SW 1271 (cell line): ENCODE data around the gene CUBN.

Experiments
- DNase-seq, 2 experiments: peaks; one replicate each; lab custom pipeline; 2025; lab: John Stamatoyannopoulos, UW

CUBN gene

DNA sequence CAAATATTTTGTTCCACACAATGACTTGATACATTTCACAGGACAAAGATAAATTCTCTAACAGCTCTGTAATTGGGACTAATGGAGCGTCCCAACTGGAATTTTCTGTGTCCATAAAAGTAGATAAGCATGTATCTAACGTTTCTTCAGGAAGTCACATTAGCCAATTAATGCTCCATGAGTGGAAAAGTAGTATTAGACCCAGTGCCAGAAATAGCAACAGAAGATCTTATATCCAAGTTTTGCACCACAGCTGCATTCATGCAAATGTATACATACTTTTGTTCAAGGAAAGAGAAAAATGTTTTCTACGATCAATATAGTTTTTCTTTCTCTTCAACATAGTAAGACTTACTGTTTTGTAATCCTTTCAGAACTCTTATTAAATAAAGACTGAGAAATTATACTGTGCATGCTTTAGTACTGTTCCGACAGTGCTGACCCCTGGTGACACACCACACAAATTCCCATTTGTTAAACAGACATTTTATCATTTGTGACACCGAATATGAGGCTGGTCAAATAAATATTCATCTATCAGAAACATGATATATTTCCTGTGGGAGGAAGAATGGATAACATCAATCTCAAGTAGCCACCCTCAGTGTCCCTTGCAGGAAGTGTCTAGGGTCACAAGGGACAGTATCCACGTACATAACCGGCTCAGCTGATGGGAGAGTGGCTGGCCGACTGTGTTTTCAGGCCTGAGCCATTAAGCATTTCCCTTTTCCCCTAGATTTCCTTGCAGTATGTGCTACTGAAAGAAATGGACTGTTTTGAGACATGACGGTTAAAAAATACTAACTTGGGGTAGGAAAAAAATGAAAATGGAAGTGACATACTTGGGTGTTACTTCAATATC is 210.3 kb downstream of the CUBN start:
- no peak for DNase-seq

DNA sequence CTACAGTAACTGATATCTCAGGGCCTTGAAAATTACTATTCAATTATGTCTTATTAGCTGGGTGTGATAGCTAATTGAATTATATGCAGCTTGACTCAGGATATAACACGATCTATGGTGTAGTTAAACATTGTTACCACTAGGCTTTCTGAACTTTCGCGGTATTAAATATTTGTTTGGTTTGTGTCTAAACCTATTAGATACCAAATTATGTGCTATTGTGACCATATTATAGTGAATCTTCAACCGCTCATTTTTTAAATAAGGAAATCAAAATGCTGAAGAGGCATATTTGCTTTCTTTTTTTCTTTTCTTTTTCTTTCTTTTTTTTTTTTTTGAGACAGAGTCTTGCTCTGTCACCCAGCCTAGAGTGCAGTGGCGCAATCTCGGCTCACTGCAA is 213.1 kb downstream of the CUBN start:
- DNase-seq: no peak

DNA sequence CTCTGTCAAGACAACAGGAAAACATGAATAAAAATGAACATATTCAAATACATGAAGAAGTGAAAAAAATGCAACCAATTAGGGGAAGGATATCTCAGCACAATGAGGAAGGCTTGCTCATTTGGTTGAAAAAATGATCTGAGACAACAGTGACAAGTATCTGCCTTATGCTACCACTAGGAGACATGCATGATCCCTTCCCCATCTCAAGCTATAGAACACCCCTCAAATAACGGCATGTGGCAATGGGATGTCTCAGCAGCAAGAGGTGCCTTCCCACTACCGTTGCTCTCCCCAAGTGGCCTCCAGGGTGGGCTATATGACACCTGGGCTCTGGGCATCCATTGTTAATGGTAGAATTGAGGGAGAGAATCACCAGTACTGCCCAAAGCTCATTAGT is 214.3 kb downstream of the CUBN start:
- DNase-seq: peak in 1 of 2 experiments; percentile 4

DNA sequence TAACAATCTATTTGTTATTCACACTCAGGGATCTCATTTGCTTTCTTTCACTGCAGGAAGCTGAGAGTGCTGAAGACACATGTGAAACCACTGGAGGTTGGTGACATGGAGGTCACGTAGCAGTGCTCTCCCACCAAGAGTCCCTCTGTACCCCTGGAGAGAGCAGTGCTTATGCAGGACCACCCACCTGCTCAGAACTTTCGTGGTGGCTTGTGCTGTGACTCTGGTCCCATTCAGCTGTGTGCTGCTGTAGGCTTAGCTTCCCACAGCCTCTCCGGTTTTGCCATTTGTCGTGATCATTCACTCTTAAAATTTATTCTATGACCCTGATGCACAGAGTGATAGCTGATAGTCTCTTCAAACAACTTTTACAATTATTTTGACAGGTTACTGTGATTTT is 216.3 kb downstream of the CUBN start:
- no peak for DNase-seq

DNA sequence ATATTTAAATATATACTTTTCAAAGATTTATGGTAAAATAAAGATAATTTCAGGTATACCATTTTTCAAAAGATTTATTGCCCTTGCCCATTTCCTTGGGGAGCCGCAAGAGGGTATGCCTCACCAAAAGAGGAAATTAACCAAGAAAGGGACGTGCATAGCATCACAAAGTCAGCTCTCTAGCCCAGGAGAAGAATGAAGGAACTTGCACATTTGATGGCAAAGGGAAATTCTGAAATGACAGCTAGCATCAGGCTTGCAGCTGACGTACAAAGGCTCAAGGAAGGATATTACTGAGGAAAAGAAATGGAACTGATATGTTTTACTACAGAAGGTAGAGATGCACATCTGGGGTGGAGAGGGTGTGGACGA is 218.8 kb downstream of the CUBN start:
- no peak for DNase-seq

DNA sequence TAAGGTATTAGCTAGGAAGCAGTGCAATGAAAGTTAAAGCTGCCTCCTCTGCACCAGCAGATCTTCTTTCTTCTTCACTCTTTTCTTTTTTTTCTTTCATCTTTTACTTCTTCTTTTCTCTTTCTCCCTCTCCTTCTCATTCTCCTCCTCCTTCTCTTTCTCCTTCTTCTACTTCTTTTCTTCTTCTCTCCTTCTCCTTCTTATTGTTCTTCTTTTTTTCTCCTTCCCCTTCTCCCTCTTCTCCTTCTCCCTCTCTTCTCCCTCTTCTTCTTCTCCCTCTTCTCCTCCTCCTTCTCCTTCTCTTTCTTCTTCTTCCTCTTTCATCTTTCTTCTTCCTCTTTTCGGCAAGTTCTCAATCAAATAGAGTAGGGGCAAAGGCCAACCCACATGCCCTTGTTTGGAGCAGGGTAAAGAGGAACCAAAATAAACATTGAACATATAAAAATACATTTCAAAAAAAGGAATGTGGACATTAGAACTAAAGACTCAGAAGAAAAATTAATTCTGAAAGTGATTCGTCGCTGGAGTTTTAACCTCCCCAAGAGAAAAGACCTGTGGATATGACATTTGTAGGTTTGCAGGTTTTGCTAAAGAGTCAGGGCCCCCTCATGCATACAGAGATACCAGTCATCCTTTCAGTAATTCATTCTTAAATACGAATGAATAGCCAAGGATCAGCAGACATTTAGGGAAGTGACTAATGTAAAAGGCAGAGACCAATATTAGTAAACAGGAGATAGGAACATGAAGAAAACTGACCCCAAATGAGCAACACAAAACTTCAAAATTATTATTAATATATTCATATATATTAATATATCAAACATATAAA is 219.4 kb downstream of the CUBN start:
- DNase-seq: no peak

DNA sequence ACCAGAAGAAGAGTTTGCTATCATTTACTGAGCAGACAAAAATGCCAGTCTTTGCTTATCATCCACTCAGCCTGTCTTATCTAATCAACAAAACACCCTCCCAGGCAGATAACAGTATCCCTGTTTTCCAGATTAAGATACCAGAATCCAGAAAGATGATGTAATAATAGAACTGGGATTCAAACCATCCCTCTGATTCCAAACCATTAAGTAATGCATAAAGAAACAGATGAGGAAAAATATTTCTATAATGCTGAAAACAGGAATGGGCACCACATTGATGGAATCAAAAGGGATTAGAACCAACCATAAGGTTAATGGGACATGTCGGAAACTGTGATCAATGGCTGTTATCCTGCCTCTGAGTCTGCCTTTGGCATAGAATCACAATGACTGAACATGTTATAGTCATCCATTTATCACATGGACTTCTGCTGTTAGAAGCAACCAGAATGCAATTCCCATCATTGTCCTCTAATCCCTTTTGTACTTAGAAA is 220.3 kb downstream of the CUBN start:
- no peak for DNase-seq

DNA sequence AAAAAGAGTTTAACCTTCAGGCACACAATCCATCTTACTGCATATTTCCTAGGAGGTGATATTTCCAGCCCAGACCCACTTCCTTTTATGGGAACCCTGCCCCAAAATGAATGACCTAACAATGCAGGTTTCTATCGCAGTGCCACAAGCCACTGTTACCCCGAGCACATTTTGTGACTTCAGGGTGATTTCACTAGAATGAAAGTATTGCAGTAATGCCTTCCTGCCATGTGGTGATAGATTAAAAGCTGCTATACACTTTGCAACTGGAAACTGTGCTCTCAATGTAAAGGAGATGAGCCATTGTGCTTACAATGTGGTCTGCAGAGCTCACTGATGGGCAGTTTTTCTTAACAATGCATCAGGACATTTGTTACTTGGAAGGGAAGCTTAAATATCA is 221.9 kb downstream of the CUBN start:
- DNase-seq: no peak

DNA sequence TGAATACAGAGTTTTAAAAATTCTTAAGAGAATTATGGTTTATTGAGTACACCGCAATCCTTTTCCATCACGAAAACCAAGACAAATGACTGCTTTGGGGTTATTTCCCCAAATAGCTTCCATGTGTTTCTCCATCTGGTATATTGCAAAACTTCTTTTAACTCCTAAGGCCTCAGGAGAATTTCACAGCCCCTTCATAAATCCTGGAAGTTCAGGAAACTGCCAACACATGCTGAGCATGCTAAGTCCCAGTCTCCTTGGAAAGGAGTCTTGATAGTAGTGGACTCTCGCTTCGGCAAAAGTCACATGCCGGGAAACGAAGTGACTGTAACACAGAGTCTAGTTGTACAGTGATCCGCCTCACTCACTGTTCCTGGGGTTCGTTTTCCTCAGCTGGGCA is 224.3 kb downstream of the CUBN start:
- DNase-seq: no peak

DNA sequence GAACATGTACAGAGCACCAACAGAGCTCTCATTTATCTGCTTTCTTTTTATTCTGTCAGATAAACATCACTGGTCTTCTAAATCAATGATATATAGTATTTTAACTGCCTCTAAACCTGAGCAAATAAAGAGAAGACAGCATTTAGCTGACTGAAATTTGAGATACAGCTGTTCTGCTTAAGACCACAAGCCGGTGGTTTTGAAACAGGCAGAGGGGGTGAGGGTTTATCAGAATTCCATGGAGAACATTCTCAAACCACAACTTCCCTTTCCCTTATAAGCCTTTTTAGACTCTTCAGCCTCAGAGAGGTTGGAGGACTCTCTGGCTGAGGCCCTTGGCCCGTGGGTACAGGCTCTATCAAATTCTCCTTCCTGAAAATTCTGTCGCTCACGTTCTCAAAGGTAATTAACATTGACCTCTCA is 225.0 kb downstream of the CUBN start:
- no peak for DNase-seq

DNA sequence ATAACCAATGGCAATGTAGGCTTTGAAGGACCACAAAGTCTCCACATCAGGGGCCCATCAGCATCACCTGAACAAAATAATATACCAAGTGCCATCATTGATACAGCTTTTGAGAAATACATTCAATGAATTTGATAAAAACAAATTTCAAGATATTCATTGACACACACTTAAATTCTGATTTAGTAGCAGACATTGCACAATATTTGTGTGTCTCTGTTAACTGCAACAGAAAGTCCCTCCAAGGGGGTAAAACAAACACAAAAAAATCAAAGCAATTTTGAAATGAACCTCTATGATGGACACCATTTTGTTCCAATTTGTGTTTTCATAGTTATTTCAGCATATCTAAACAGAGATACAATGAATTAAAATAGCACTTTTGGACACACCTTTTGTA is 225.6 kb downstream of the CUBN start:
- no peak for DNase-seq

DNA sequence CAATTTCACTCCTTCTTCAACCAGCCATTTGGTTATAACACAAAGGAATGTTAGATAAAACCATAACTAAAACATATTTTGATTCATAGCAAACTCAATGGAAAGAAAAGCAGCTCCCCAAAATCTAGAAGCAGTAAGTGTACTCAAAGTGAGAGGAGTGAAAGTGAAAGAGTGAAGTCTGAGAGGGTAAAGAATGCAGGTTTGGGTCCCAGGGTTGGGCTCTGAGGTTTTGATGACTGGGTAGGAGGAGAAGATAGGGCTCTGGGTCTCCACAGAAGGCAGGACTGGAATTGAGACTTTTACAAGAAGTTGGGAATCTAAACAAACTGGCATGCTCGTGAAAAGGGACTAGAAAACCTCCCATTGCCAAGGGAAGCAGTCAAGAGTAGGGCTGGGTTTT is 227.0 kb downstream of the CUBN start:
- no peak for DNase-seq

DNA sequence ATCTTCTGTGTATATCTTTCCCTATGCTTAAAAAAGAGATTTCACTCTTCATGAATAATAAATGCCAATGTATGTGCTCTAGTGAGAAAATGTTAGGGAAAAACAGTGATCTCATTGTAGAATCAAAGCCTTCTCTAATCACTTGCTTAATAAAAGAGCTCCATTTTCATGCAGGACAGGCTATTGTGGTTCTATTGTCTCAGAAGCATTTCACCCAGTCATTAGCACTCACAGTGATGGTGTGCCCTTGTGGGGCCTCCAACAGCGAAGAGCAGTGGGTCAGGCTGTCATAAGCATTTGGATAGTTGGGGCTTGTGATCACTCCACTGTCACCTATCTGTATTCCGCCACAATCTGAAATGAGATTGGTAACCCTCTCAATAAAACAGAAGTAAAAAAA is 228.5 kb downstream of the CUBN start:
- DNase-seq: no peak

DNA sequence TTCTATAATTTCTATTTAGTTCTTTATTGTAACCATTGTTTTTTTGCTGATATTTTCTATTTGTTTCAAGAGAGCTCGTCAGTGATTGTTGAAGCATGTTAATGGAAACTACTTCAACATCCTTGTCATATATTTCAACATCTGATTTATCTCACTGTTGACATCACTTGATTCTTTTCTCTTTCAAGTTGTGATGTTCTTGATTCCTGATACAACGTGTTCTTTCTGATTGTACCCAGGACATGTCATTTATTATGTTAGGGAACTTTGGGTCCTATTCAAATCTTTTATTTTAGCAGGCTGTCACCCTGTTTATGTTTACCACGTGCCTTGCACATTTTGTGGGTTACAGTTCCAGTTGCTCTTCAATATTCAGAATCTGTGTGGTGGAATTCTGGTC is 232.6 kb downstream of the CUBN start:
- DNase-seq: no peak

DNA sequence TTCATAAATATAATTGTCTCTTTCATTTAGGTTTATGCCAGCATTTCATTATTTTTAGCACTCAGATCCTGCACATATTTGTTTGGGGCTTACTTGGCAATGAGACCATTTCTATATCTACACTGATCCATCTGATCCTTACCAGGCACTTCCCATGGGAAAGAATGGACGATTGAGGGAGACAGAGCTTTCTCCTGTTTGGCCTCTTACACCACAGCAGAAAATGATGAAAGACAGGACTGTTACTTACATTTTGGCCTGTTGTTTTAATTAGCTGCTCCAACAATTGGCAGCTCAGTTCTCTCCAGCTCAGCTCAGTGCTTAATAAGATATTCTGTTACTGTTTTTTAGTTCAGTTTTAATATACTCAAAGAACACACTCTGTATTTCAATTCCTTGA is 234.8 kb downstream of the CUBN start:
- no peak for DNase-seq

DNA sequence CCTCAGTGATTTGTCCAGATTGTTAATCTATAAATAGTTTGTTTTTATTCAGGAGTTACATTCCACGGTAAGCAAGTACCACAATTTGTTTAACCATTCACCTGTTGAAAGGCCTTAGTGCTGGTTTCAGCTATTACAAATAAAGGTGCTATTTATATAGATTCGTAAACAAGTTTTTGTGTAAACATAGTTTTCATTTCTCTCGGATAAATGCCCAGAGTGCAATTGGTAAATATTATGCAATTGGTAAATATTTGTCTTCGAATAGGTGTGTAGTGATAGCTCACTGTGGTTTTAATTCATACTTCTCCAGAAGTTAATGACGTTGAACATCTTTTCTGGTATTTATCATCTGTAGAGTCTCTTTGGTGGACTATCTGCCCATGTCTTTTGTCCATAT is 235.9 kb downstream of the CUBN start:
- no peak for DNase-seq

DNA sequence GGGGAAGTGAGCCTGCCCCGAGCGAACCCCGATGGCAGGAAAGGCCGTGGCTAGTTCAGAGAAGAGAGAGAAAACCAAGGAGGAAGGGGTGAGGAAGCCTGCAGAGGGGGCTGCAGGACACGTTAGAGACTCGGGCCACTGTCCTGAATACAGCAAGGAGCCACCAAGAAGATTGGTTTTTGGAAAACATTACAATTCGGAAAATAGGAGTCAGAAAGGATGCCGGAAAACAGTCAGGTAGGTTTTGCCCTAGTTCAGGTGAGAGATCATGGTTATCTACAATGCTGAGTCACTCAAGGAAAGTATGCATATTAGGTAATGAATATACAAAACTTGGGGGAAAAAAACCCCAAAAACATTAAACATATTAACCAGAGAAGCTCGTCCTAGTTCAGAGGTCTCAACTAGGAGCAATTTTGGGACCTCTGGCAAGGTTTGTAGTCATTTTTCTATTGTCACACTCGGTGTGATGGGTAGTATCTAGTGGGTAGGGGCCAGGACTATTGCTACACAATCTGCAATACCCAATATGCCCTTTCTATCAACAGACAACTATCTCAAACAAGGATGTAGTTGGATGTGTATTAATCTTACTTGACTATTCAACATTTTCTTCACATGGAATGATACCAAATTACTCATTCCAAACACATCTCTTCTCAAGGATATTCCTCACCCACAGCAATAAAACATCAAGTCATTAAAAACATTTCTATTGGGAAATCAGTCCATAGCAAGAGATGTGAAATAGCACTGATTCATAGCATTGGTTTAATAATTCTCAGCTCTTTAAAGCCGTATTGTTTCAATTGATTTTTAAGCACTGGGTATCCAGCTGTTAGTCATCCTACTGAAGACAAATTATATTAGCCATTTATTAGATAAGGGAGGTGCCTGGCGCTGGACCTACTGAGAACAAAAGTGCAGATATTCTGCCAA is 238.0 kb downstream of the CUBN start:
- DNase-seq: peak in 1 of 2 experiments; percentile 9

DNA sequence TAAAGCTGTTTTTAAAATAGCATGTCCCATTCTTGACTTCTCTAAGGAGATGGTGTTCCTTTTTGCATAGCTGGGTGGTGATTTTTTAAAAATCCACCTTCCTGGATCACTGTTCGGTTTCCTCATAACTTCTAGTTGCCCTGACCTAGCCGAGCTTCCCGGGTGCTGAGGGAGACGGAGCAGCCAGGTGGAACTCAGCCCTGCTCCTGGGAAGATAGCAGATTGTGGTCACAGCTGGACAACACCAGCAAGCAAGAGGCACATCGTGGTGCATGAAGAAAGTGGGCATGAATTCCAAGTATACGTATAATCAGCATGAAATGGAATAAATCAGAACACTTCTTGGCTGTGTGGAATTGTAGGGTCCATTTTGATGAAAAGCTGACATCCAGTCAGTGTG is 238.9 kb downstream of the CUBN start:
- DNase-seq: no peak

DNA sequence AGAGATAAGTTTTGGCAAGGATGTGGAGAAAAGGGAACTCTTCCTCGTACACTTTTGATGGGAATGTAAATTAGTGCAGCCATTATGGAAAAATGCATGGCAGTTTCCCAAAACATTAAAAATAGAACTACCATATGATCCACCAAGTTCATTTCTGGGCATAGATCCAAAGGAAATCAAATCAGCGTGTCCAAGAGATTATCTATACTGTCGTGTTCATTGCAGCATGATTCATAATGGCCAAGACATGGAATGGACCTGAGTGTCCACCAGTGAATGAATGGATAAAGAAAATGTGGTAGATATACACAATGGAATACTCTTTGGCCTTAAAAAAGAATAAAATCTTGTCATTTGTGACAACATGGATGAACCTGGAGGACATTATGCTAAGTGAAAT is 242.0 kb downstream of the CUBN start:
- no peak for DNase-seq

DNA sequence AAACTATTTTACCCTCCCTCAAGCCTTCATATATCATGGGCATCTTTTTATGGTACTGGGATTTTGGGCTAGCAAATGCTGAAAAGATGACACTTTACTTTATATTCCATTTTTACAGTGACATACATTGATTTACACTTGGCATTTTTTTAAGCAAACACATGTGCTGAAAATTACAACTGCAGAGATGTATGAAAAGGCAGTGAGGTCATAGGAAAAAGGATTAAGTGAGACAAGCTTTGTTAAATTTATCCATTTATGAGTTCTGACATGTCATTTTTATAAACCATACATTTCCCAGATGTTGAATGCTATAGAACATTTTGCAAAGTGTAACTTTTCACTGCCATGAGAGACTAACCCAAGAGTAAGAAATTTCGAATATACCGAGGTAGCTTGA is 243.6 kb downstream of the CUBN start:
- no peak for DNase-seq

DNA sequence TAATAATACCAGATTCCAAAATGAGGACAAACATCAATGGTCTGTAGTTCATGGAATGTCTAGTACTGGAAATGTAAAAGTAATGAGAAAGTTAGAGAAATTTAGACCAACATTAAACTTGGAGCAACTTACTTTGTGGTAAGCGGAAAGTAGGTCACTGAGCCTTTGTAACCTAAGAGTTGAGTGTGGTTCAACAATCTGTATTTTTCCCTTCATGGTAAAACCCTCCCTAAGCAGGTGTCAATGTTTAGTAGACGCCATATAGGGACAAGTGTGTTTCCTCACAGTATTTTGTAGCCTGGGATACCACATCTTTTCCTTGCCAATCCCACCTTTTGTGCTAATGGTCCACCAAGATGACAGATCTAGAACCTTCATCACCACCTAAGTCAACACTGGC is 245.1 kb downstream of the CUBN start:
- no peak for DNase-seq

DNA sequence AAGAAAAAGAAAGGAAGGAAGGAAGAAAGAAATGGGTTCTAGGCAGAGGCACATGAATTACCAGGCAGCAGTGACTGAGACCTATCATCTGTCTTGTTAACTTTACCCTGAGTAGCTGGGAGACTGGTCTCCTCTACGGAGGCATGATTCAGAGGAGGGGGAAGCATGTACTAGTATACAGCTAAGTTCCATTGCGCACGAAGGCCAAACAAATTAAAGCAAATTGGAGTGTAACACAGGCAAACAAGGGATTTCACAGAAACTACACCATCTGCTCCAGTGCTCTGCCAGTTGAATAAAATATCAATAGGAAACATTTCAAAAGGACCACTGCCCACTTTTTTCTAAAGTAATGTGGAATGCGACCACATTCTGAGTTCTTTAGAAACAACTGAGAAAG is 246.5 kb downstream of the CUBN start:
- no peak for DNase-seq
